ENCODE data around the gene THAP4.
"Not testable (repeated sequence)": the region's sequence is repeated elsewhere in the genome, so short reads cannot be mapped to it uniquely, and the experiment has no call there.

THAP4 gene

GRCh38 chr2:241579281-241579680 lies 57.7 kb downstream of the THAP4 start:
- DNase-seq: no peak

- no peak for DNase-seq
These were observed 59.4 kb downstream of the THAP4 start for GRCh38 chr2:241577413-241578122.

GRCh38 chr2:241576293-241576654 lies 60.7 kb downstream of the THAP4 start:
- DNase-seq: no peak

GRCh38 chr2:241575624-241576292 lies 61.2 kb downstream of the THAP4 start:
- DNase-seq: no peak

GRCh38 chr2:241574911-241575623 lies 61.9 kb downstream of the THAP4 start:
- DNase-seq: no peak

GRCh38 chr2:241573741-241574140 lies 63.2 kb downstream of the THAP4 start:
- DNase-seq: no peak

- not testable (repeated sequence) for DNase-seq
These were observed 63.9 kb downstream of the THAP4 start for GRCh38 chr2:241572915-241573651.

GRCh38 chr2:241571821-241572620 lies 64.9 kb downstream of the THAP4 start:
- no peak for DNase-seq

DNA sequence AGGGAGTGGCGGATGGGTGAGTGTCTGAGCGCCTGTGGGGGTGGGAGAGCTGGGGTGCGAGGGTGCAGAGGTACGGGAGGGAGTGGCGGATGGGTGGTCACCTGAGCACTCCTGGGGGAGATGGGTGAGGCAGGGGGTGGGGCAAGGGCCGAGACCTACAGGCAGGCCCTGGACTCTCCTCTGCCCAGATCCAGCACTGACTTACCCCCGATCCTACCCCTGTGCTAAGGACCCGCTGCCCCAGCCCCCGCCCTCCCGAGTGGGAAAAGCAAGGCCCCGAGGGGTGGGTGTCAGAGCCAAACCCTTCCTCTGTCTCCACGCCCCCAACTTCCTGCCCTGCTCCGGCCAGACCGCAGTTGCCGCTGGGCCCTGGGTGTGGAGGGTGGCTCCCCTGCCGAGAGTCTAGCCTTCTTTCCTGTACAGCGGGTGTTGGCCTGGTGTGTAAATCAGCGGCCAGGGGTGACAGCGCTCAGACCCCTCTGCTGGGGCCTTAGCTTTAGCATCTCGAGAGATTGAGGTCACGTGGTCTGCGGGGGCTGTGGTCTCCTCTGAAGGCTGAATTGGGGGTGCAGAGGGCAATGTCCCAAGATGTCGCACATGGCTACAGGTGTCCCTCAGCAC lies 65.9 kb downstream of the THAP4 start:
- DNase-seq: no peak

DNA sequence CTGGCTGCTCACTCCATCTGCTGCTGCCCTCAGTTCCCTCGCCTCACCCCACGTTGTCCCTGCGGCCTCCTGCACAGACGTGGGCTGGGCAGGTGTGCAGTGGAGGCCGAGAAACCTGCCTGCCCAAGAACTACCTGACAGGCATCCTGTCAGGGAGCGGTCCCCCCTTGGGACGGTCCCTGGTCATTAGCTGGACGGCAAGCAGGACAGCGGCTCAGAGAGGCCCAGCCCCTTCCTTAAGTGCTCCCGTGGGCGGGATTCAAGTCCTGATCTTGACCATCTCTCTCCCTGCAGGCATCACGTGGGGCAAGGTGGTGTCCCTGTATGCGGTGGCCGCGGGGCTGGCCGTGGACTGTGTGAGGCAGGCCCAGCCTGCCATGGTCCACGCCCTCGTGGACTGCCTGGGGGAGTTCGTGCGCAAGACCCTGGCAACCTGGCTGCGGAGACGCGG lies 67.1 kb downstream of the THAP4 start:
- DNase-seq: no peak

GRCh38 chr2:241568726-241569125 lies 68.2 kb downstream of the THAP4 start:
- no peak for DNase-seq

DNA sequence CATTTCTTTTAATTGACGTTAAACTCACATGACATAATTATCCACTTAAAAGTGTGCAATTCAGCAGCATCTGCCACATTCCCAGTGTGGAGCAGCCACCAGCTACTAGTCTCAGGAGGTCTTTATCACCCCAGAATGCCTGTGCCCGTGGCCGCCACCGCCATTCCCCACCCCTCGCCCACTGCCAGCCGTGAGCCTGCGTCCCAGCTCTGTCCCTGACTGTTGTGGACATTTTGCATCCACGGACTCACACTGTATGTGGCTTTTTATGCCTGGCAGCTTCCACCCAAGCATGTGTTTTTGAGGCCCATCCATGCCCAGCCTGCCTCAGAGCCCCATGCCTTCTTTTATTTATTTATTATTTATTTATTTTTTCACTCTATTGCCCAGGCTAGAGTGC lies 69.2 kb downstream of the THAP4 start:
- no peak for DNase-seq

- DNase-seq: not testable (repeated sequence)
These were observed 69.7 kb downstream of the THAP4 start for GRCh38 chr2:241567266-241567665.

DNA sequence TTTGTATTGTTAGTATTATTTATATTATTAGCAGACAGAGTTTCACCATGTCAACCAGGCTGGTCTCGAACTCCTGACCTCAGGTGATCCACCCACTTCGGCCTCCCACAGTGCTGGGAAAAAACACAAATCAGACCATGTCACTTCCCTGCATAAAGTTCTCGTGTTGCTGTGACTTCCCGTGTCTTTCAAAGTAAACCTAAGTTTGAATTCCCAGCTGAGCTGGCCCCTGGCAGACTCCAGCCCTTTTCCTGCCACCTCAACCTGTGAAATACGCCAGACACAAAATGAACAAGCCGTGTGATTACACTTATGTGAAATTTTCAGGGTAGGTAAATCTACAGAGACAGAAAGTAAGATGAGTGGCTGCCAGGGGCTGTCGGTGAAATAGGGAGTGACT lies 70.5 kb downstream of the THAP4 start:
- no peak for DNase-seq

GRCh38 chr2:241566021-241566420 lies 70.9 kb downstream of the THAP4 start:
- not testable (repeated sequence) for DNase-seq

- DNase-seq: no peak
These were observed 71.5 kb downstream of the THAP4 start for GRCh38 chr2:241565411-241565810.

- no peak for DNase-seq
These were observed 72.2 kb downstream of the THAP4 start for GRCh38 chr2:241564596-241565410.

DNA sequence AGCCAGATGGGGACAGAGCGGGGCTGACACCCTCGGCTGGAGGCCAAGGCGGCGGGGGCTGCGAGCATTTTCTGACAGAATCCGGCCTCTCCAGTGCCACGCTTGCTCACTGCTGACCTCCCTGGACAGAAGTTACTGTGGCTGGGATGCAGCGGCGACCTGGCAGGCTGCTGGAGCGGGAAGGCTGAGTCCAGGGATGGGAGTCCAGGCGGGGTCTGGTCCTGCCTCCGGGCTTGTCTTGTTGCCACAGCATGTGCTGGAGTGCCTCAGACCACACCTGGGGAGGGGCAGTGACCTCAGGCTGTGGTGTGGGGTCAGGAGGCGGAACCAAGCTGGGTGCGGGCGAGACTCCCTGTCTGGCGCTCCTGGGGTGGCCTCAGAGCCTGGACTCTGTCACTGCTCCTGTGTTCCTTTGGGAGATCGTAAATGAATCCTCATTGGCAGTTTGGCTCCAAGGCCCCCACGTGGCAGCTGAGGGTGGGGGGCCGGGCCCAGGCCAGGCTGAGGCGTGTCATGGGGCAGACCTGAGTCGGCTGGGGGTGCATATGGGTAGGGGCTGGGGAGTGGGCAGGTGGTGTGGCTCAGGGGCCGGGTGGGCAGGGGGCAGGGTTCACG lies 72.9 kb downstream of the THAP4 start:
- no peak for DNase-seq

DNA sequence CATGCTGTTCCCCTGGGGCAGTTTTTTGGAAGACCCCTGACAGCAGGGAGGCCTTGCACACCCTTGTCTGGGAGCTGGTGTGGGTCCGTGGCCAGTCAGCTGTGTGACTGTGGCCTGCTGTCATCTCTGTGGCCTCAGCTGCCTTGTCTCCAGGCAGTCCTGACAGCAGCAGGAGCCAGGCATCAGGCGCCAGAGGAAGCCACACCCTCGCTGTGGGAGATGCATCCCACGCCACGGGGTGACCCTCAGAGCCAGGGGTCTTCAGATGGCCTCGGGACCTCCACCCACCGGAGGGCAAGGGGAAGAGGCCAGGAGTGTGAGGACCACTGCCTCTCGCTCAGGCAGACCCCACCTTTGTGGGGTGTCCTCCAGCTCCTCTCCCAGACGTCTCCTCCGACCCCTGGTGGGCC lies 73.4 kb downstream of the THAP4 start:
- DNase-seq: no peak

GRCh38 chr2:241563031-241563507 lies 73.9 kb downstream of the THAP4 start:
- no peak for DNase-seq
